Measurements from ENCODE around the gene HPCA.

Gene HPCA

DNA sequence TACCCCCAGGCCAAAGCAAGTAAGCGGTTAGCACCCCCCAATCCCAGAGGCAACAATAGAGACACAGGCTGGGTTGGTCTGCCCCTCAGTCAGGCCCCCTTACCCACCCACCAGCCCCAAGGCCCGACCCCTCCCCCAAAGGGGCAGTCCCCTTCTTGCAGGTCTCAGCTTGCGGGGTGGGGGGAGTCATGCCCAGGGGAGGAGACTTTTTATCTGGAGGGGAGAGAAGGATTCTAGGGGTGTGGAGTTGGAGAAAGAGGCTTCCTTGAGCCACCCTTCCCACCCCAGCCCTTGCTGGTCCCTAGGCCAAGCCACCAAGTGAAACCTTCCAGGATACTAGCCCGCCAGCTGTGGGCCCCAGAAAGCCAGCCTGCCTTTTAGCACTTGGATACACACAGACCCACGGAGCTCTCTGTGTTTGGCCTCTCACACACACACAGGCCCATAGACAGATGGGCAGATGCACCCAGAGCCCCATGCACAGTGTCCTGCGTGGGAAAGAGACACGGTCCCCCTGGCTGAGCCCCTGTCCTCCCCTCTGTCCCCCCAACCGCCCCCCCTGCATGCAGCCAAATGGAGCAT, 7.8 kb downstream of the HPCA start:
- TF ChIP-seq, protein P1, sequence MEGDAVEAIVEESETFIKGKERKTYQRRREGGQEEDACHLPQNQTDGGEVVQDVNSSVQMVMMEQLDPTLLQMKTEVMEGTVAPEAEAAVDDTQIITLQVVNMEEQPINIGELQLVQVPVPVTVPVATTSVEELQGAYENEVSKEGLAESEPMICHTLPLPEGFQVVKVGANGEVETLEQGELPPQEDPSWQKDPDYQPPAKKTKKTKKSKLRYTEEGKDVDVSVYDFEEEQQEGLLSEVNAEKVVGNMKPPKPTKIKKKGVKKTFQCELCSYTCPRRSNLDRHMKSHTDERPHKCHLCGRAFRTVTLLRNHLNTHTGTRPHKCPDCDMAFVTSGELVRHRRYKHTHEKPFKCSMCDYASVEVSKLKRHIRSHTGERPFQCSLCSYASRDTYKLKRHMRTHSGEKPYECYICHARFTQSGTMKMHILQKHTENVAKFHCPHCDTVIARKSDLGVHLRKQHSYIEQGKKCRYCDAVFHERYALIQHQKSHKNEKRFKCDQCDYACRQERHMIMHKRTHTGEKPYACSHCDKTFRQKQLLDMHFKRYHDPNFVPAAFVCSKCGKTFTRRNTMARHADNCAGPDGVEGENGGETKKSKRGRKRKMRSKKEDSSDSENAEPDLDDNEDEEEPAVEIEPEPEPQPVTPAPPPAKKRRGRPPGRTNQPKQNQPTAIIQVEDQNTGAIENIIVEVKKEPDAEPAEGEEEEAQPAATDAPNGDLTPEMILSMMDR (IDR thresholded peaks at IDR 0.05; ENCODE audit: low read depth, low read length), result no peak
- TF ChIP-seq EZH2phosphoT487 (IDR thresholded peaks at IDR 0.05; ENCODE audit: low read depth), result no peak
- H3K27me3 ChIP-seq (ENCODE audit: low read depth, low read length), result no peaks in the 10 kb centered on the region
- no peaks in the 10 kb centered on the region for H3K79me2 ChIP-seq (ENCODE audit: low read length)
- H3K9ac ChIP-seq (ENCODE audit: low read length), result no peak overlapping the region
- H3K27ac ChIP-seq (ENCODE audit: low read length), result no peak overlapping the region
- H3K4me2 ChIP-seq (ENCODE audit: low read length), result no peak overlapping the region
- no peak overlapping the region for H2AFZ ChIP-seq (ENCODE audit: low read depth, low read length)
- H3K4me1 ChIP-seq (ENCODE audit: low read length), result no peaks in the 10 kb centered on the region
- H3K4me3 ChIP-seq (ENCODE audit: low read length), result no peak overlapping the region
- H4K20me1 ChIP-seq (ENCODE audit: insufficient read depth, low read length), result no peaks in the 10 kb centered on the region
- no peaks in the 10 kb centered on the region for H3K9me3 ChIP-seq (ENCODE audit: insufficient read depth, low read length)
- H3K36me3 ChIP-seq (replicated peaks; ENCODE audit: low read depth, low read length), result no peaks in the 10 kb centered on the region

DNA sequence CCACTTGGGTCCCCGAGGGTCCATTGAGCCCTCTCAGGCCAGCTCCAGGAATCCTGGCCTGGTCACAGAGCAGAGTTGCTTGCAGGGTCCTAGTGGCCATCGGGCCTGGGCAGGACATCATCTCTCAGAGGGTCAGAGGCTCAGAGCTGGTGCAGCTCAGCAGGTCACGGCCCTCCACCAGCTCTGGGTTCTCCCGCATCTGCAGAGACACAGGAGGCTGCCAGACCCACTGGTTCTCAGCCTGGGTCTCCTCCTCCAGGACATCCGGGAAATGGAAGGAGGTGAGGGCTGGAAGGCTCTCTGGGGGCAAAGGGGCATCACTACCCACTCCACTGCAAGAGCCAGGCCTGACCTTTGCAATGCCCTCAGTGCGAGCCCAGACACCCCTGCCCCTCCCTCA, 8.4 kb downstream of the HPCA start:
- TF ChIP-seq, protein P1 (IDR thresholded peaks at IDR 0.05; ENCODE audit: low read depth, low read length), result no peak
- TF ChIP-seq EZH2phosphoT487 (IDR thresholded peaks at IDR 0.05; ENCODE audit: low read depth), result no peak
- H2AFZ ChIP-seq (ENCODE audit: low read depth, low read length), result no peak overlapping the region
- no peak overlapping the region for H3K9ac ChIP-seq (ENCODE audit: low read length)
- H3K4me2 ChIP-seq (ENCODE audit: low read length), result no peak overlapping the region
- no peaks in the 10 kb centered on the region for H3K36me3 ChIP-seq (replicated peaks; ENCODE audit: low read depth, low read length)
- H3K27ac ChIP-seq (ENCODE audit: low read length), result no peak overlapping the region
- H4K20me1 ChIP-seq (ENCODE audit: insufficient read depth, low read length), result no peaks in the 10 kb centered on the region
- no peaks in the 10 kb centered on the region for H3K79me2 ChIP-seq (ENCODE audit: low read length)
- no peaks in the 10 kb centered on the region for H3K27me3 ChIP-seq (ENCODE audit: low read depth, low read length)
- no peaks in the 10 kb centered on the region for H3K9me3 ChIP-seq (ENCODE audit: insufficient read depth, low read length)
- H3K4me3 ChIP-seq (ENCODE audit: low read length), result no peak overlapping the region
- no peaks in the 10 kb centered on the region for H3K4me1 ChIP-seq (ENCODE audit: low read length)

DNA sequence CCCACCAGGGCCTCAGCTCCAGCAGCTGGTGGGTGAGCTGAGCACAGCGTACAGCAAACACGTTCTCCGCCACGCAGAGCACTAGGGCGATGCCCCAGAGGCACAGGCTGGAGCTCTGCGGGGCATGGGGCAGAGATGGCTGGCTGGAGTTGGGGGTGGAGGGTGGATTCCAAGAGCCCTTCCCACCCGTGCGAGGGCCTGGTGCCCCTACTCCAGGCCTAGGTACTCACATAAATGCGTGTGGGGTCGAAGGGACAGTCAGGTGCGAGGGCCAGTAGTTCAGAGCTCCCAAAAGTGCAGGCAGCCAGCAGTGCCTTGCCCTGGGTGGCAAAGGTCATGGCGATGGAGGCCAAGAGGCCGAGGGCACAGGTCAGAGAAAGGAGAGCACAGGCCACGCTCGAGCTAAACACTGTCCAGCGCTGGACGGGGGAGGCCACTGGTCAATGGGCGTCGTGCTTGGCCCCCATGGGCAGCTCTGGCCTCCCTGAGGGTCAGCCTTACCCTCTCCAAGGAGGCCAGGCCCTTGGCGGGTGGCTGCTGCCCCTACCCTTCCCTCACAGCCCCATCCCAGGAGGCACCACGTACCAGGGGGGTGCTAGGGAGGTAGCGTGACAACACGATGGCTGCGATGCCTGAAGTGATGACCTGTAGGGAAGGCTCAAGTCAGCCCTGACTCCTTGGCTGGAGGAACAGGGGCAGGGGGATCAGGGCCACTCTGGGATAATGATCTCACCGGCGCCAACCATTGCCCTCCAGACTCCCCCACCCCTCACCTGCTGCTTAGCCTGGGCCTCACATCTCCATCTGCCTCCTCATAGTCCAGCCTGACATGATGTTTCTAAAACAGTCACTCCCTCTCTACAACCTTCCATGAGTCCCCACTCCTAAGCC, 9.3 kb downstream of the HPCA start:
- no peak for TF ChIP-seq EZH2phosphoT487 (IDR thresholded peaks at IDR 0.05; ENCODE audit: low read depth)
- TF ChIP-seq, protein P1 (IDR thresholded peaks at IDR 0.05; ENCODE audit: low read depth, low read length), result no peak
- no peaks in the 10 kb centered on the region for H3K27me3 ChIP-seq (ENCODE audit: low read depth, low read length)
- no peak overlapping the region for H3K27ac ChIP-seq (ENCODE audit: low read length)
- H3K9me3 ChIP-seq (ENCODE audit: insufficient read depth, low read length), result no peaks in the 10 kb centered on the region
- H3K4me1 ChIP-seq (ENCODE audit: low read length), result peaks cover 3% of the 10 kb centered on the region
- H3K4me3 ChIP-seq (ENCODE audit: low read length), result no peak overlapping the region
- H3K9ac ChIP-seq (ENCODE audit: low read length), result no peak overlapping the region
- no peak overlapping the region for H2AFZ ChIP-seq (ENCODE audit: low read depth, low read length)
- no peaks in the 10 kb centered on the region for H4K20me1 ChIP-seq (ENCODE audit: insufficient read depth, low read length)
- H3K4me2 ChIP-seq (ENCODE audit: low read length), result no peak overlapping the region
- no peaks in the 10 kb centered on the region for H3K79me2 ChIP-seq (ENCODE audit: low read length)
- H3K36me3 ChIP-seq (replicated peaks; ENCODE audit: low read depth, low read length), result no peaks in the 10 kb centered on the region

DNA sequence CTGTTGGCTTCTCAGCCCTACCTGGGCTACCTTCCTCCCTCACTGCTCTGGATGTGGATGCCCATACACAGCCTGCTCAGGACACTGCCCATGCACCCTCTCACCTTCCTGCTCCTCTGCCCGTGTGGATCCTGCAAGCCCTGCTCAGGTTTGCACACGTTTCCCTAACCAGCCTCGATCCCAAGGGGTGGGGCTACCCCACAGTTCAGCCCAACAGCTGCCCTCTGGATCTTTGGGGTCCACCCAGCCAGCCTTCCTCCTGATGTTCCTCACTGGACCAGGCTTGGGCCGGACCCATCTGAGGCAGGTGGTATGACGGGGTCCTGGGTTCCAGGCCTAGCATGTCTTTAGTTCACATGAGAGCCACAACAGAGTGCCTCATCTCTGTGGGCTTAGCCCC, 10.2 kb downstream of the HPCA start:
- Histone ChIP-seq H3K9ac (ENCODE audit: low read length) (no peak overlapping the region), H3K27me3 (ENCODE audit: low read depth, low read length) (no peaks in the 10 kb centered on the region)
- no peak for TF ChIP-seq EZH2phosphoT487 (IDR thresholded peaks at IDR 0.05; ENCODE audit: low read depth)
- TF ChIP-seq, protein P1 (IDR thresholded peaks at IDR 0.05; ENCODE audit: low read depth, low read length), result no peak

More for the DNA sequence above, 10.2 kb downstream of the HPCA start:
- Histone ChIP-seq H2AFZ (ENCODE audit: low read depth, low read length) (no peak overlapping the region), H3K9me3 (ENCODE audit: insufficient read depth, low read length) (no peaks in the 10 kb centered on the region), H3K4me3 (ENCODE audit: low read length) (no peak overlapping the region), H3K27ac (ENCODE audit: low read length) (no peak overlapping the region), H3K36me3 (replicated peaks; ENCODE audit: low read depth, low read length) (no peaks in the 10 kb centered on the region), H4K20me1 (ENCODE audit: insufficient read depth, low read length) (no peaks in the 10 kb centered on the region), H3K4me1 (ENCODE audit: low read length) (peaks cover 6% of the 10 kb centered on the region), H3K4me2 (ENCODE audit: low read length) (no peak overlapping the region), H3K79me2 (ENCODE audit: low read length) (no peaks in the 10 kb centered on the region)
